Gastrocnemius medialis (tissue), 4 donors: ENCODE data around the gene CENPW. TPM values are rescaled to one million over a fixed set of nuclear protein-coding genes. Genes with fewer than 3 reads are reported as not detected.

Experiments used
- ATAC-seq, 2 donors: fragments of 150-250 bp; one replicate each; pipeline ENCODE4 v1.9.1; 2016
- DNase-seq, 2 donors: peaks; one replicate each; pipeline ENCODE4 v3.0.0-alpha.2; 2019
- H3K27ac ChIP-seq, 4 donors: fragments of 200-600 bp; sonication (generic); 1 replicate in 1 of 4; 2 replicates in 3 of 4; pipeline ENCODE4 v1.5.1; 2016 to 2018; ENCODE audit warnings: mild to moderate bottlenecking in 2 of 4, moderate library complexity in 1 of 4
- H3K27me3 ChIP-seq, 3 donors: fragments of 200-600 bp; sonication (generic) in 2 of 3; 1 replicate in 1 of 3; 2 replicates in 2 of 3; pipeline versions ENCODE4 v1.5.1 to v1.6.0; 2016 to 2019; ENCODE audit warnings: mild to moderate bottlenecking in 1 of 3, moderate library complexity in 1 of 3
- H3K36me3 ChIP-seq, 2 donors: fragments of 200-600 bp; sonication (generic) in 1 of 2; one replicate each; pipeline ENCODE4 v1.5.1; 2017 to 2018
- H3K4me1 ChIP-seq, 2 donors: fragments of 200-600 bp; sonication (generic) in 1 of 2; one replicate each; pipeline ENCODE4 v1.5.1; 2016 to 2017; ENCODE audit warnings: mild to moderate bottlenecking in 2 of 2
- H3K4me3 ChIP-seq, 4 donors: fragments of 200-600 bp; sonication (generic) in 3 of 4; 1 replicate in 1 of 4; 2 replicates in 3 of 4; pipeline ENCODE4 v1.5.1; 2016 to 2019; ENCODE audit warnings: mild to moderate bottlenecking in 2 of 4
- H3K9me3 ChIP-seq, 3 donors: fragments of 200-600 bp; sonication (generic) in 2 of 3; 1 replicate in 1 of 3; 2 replicates in 2 of 3; pipeline ENCODE4 v1.5.1; 2016 to 2019
- CTCF ChIP-seq, 5 experiments: fragments of 450-650 bp in 3 of 5; fragments of 200-600 bp in 2 of 5; sonication (generic) in 2 of 5; IDR thresholded peaks in 4 of 5; conservative IDR thresholded peaks in 1 of 5; 1 replicate in 4 of 5; 2 replicates in 1 of 5; pipeline ENCODE4 v1.5.1; 2016 to 2019; ENCODE audit warnings: antibody characterized with exemption in 5 of 5, mild to moderate bottlenecking in 3 of 5, moderate library complexity in 3 of 5
- POLR2A ChIP-seq, 2 donors: fragments of 450-650 bp; IDR thresholded peaks; one replicate each; pipeline ENCODE4 v1.6.1; 2017; ENCODE audit warnings: antibody characterized with exemption in 2 of 2, mild to moderate bottlenecking in 2 of 2, moderate library complexity in 2 of 2
- in situ Hi-C, 4 donors: fragments of 200-750 bp; cut with MboI; loops; one replicate each; pipeline versions ENCODE4 v1.15.0 to v1.8.0; 2017; ENCODE audit warnings: low sequenced_read_pairs in 4 of 4
- intact Hi-C: fragments of 100-400 bp; cut with DNase I; formaldehyde crosslinking; loops from one replicate; pipeline ENCODE4 v1.15.1; 2023; ENCODE audit warnings: low total_unique reads
- total RNA-seq, 4 donors: library from RNA; depleted of rRNA; stranded (reverse); fragments of >200 nt; gene quantifications; one replicate each; pipeline versions ENCODE4 v1.1.0 to v1.2.3, GENCODE V29; 2016

Gene CENPW
- total RNA-seq, 4 donors from 2014 or later: 1.6 to 2.2 (median 2.1) TPM; not detected in 1

DNA sequence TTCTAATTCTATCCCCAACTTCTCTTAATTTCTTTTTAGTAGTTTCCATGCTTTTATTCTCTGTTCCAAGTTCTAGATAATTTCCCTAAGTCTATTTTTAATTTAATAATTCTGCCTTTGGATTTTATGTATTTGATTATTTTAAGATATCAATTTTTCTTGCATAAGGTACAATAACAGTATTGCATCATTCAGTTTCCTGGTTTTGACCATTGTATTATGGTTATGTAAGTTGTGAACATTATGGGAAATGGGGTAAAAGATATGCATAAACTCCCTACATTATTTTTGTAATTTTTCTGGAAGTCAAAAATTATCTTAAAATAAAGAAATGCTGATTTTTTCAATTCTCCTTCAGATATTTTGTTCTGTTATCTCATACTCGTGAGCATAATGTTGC lies 21.1 kb upstream of the CENPW start:
- DNase-seq: no peak
- TF ChIP-seq POLR2A (IDR thresholded peaks at IDR 0.05) (no peak), CTCF (IDR thresholded peaks at IDR 0.05 in 4 of 5, conservative IDR thresholded peaks at IDR 0.05 in 1 of 5) (no peak)
- H3K4me3 ChIP-seq: no peak overlapping the region
- intact Hi-C loops: no loop called here
- in situ Hi-C loops: no loop called here
- H3K27ac ChIP-seq: no peak overlapping the region
- H3K9me3 ChIP-seq: no peaks in the 10 kb centered on the region
- no peak for ATAC-seq
- no peaks in the 10 kb centered on the region for H3K27me3 ChIP-seq
- no peaks in the 10 kb centered on the region for H3K36me3 ChIP-seq
- H3K4me1 ChIP-seq: no peaks in the 10 kb centered on the region

GRCh38 chr6:126333729-126334128 lies 6.2 kb upstream of the CENPW start:
- DNase-seq: no peak
- no peaks in the 10 kb centered on the region for H3K9me3 ChIP-seq
- H3K36me3 ChIP-seq: no peaks in the 10 kb centered on the region
- no peak overlapping the region for H3K4me3 ChIP-seq
- TF ChIP-seq CTCF (IDR thresholded peaks at IDR 0.05 in 4 of 5, conservative IDR thresholded peaks at IDR 0.05 in 1 of 5): no peak
- TF ChIP-seq POLR2A (IDR thresholded peaks at IDR 0.05): no peak
- H3K27ac ChIP-seq: no peak overlapping the region
- H3K27me3 ChIP-seq: no peaks in the 10 kb centered on the region
- in situ Hi-C loops: no loop called here
- peaks cover 6 to 14% of the 10 kb centered on the region in 2 donors for H3K4me1 ChIP-seq
- ATAC-seq: no peak
- intact Hi-C loops: no loop called here

DNA sequence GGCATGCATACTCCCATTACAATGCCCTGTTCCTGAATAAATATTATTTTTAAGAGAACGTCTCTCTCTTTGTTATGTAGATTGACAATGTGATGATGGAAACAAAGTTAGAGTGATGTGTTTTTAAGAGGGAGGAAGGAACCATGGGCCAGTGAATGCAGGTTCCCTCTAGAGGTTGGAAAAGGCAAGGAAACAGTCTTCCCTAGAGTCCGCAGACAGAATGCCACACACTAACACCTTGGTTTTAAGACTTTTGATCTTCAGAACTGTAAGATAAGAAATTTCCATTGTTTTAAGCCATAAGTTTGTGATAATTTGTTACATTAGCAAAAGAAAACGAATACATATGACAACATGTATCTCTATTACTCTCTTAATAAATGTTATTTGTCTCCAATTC lies 4.7 kb upstream of the CENPW start:
- Histone ChIP-seq H3K4me3 (no peak overlapping the region), H3K4me1 (peaks cover 9 to 14% of the 10 kb centered on the region in 2 donors), H3K27ac (no peak overlapping the region), H3K27me3 (no peaks in the 10 kb centered on the region), H3K9me3 (no peaks in the 10 kb centered on the region), H3K36me3 (no peaks in the 10 kb centered on the region)
- no peak for ATAC-seq
- no peak for DNase-seq
- intact Hi-C loops: no loop called here
- TF ChIP-seq CTCF (IDR thresholded peaks at IDR 0.05 in 4 of 5, conservative IDR thresholded peaks at IDR 0.05 in 1 of 5) (no peak), POLR2A (IDR thresholded peaks at IDR 0.05) (no peak)
- in situ Hi-C loops: no loop called here

- in situ Hi-C loops: no loop called here
- peak; percentile 98 for ATAC-seq
- peak overlapping the region; percentile 69 to 77 (median 74) for H3K27ac ChIP-seq
Observed at GRCh38 chr6:126337323-126337722, 2.6 kb upstream of the CENPW start.

More at GRCh38 chr6:126337323-126337722, 2.6 kb upstream of the CENPW start:
- Histone ChIP-seq H3K4me3 (no peak overlapping the region), H3K36me3 (no peaks in the 10 kb centered on the region), H3K9me3 (no peaks in the 10 kb centered on the region), H3K27me3 (no peaks in the 10 kb centered on the region), H3K4me1 (peaks cover 21 to 23% of the 10 kb centered on the region in 2 donors)
- TF ChIP-seq CTCF (IDR thresholded peaks at IDR 0.05 in 4 of 5, conservative IDR thresholded peaks at IDR 0.05 in 1 of 5) (no peak), POLR2A (IDR thresholded peaks at IDR 0.05) (no peak)
- peak; percentile 61 to 71 for DNase-seq
- intact Hi-C loops: no loop called here
